Stimulated activated CD8-positive, alpha-beta memory T cell treated with anti-CD3 and anti-CD28 coated beads, Interleukin-4, amount 100 ng/mL, for 24 hours (primary cell): ENCODE results near the gene REV1.

ENCODE experiments used
- DNase-seq: peaks from one replicate; pipeline ENCODE4 v3.0.0-alpha.2; 2020; ENCODE audit warnings: low read depth

REV1 gene

DNA sequence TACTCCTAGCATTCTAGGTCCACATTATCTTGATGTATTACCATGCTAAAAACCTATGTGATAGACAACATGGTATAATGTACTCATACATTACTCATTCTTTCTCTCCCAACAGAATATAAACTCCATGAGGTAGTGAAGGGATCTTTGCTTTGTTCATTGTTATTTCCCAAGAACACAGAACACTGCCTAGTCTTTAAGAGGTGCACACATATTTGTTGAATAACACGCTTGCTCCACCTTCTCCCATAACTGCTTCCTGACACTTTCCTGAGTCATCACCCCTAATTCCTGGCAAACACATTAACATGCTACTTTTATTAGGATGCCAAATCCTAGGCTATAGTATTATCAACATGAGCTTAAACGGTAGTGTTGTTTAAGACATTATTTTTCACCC lies 41.3 kb downstream of the REV1 start:
- DNase-seq = no peak

DNA sequence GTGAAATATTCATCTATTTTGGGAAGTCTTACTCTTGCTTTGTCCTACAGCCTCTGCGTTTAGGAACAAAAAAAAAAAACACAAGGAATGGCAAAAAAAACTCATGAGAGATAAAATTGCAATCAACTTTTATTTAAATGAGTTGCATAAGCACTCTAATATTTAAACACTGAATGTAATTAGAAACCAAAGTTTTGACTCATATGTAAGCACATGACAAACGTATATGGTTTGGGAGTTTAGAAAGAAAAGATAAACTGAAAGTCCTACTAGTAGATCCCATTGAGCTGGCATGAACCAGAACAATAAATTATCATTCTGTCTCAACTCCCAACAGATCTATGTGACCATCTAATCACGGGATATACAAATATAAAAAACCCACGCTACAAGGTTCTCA lies 44.8 kb downstream of the REV1 start:
- no peak for DNase-seq

DNA sequence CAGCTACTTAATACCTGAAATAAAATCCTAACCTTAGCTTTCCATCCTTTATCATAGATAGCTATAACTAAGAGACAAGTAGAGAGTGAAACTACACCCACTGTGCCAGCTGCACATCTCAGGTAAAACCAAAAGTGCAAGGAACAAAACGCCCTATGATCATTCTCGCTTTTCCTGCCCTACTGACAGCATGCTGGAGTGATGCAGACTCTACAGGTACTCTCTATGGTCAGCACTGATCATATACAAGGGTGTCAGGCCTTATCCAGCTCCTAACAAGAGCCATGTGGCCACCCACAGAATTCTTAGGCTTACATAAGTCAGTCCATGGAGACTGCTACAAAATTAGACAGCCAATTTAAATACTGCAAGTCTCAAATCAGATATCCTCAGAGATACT lies 45.6 kb downstream of the REV1 start:
- no peak for DNase-seq

DNA sequence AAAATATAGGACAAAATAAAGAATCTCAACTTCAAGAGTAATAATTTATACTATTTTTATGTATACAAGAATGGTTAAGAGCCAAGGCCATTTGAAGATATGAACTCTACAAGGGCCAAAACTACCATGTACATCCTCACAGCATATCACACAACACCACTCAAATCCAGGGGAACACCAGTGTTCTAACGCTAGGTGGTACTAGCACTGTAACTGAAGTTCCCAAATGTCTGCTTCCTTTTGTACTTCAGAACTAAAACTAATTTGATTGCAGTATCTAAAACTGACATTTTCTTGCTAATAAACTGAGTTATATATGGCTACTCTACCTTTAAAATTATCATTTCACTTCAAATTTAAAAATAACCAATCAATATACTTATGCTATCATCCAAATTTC lies 47.0 kb downstream of the REV1 start:
- DNase-seq = no peak

DNA sequence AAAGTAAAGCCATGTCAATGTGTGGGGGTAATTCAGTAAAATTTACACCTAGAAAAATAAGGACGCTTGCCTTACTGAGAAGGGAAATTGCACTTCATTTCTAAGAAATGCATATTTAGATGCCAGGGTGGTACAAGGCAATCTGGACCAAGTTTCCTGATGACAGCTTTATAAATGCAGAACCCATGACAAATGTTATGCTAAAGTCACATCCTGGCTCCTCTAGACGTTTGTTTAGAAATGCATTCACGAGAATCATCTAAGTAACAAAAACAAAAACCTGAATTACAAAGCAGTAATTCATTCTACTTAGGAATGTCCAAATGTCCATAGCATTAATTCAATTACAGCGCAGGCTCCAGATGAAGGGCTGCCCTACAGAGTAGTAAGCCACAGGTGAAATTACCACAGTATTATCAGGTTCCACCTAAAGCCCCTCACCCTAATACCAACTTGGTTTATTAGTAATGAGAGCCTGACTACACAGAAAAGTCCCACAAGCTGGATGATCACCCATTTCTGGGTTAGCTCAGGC lies 49.8 kb downstream of the REV1 start:
- no peak for DNase-seq

DNA sequence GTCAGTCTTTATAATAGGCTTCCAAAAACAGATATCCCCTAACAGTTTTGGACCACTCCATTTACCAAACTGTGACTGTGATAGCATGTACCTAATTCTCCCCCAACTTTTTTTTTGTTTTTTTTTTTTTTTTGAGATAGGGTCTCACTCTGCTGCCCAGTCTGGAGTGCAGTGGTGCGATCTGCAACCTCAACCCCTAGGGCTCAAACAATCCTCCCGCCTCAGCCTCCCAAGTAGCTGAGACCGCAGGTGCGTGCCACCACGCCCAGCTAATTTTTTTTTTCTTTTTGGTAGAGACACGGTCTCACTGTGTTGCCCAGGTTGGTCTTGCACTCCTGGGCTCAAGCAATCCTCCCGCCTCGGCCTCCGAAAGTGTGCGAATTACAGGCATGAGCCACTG lies 52.9 kb downstream of the REV1 start:
- DNase-seq = no peak

DNA sequence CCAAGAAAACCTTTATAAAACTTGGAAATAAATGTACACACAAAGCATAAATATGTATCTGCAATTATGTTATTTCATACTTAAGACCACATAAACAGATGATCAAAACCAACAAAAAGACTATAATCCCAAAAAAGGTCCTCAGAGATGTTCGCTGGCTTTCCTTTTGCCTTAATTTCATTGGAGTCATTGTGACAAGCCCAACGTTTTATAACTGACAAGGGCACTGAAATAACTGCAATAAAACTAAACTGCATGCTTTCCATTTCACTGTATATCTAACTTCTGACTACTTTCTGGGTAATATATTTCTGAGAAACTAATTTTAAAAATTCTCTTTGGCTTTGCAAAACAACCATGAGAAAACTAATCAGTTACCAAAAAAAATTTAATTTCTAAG lies 56.5 kb downstream of the REV1 start:
- DNase-seq = no peak

DNA sequence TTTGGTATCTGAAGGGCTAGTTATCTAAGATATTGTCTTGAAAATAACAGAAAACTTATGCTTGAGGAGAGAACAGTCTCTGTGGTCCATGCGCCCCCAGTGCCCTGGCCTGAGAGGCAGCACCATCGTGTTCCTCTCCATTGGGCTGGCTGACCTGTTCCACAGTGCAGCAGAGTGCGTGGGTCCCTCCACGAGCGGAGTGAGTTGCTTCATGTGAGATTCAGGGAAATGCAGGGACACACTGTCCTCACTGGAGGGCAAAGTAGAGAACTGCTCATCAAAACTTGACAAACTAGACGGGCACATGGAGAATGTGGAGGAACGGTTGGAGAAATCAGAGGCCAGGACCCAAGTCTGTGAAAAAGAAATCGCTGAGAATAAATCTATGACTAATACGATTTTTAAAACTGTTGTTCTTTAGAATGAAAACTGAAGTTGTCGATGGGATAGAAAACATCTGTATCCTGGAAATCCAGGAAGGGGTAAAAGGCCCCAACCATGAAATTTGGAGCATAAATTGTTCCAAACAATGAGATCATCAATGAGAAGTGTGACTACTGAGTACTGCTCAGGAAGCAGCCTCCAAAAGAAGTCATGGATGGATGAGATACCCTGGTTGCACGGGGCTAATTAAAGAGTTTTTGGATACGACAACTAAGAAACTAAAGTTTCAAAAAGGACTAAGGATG lies 58.1 kb downstream of the REV1 start:
- DNase-seq = no peak

DNA sequence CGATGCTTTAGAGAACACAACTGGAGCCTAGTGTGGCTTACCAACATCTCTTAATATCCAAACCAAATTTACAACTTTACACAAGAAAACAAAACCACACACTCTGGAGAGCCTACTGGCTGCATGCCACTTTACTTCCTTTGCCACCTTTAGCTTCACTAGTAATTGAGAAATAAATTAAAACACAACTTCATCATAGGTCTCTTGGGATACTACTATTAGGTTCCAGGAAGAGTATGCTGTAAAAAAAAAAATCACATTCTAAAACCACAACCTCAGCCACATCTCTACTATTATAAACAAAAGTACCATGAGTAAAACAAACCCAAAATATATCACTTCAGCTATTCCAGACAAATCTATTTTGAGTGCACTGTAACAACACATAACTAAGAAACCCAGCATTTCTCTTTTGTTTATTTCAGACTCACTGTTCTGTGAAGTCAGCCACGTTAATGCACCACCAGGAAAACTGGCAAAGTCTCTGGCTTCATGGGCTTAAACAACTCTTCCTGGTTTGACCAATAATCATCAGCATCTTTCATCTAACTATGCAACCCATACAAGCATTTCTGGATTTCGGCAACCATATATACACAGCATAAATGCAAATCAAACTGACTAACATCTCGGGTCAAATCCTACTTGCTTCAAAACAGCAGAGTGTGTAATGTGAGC lies 59.1 kb downstream of the REV1 start:
- no peak for DNase-seq

DNA sequence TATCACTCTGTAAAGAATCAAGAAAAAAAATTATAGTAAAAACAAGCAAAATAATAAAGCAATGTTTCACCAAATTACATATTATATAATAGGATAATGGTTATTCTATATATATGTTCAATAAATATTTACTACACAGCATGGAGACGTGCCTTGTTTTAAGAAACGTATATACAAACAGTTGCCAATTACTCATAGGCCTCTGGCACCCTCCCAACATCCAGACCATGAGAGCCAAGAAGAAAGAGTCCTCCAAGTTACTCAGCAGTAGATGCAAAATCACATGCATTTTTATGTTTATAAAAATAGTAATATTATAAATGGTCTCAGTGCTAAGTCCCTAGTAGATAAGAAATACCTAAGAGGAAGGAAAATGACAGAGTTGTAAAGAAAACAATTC lies 64.8 kb downstream of the REV1 start:
- no peak for DNase-seq

DNA sequence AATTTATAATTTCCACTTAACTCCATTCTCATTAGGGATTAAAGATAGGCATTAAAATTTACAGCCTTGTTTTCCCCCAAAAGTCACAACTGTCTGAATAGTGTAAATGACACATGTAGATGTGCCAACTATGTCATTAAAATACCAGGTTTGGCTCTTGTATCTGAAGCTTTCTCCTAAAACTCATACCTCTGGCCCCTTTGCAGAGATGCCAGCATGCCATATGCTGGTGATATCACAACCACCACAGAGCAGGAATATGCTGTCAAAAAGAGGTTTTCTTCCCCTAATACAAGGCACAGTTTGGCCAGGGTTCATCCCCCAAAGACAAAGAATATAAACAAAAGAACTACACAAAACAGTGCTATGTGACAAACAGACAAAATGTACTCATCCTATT lies 65.4 kb downstream of the REV1 start:
- no peak for DNase-seq

DNA sequence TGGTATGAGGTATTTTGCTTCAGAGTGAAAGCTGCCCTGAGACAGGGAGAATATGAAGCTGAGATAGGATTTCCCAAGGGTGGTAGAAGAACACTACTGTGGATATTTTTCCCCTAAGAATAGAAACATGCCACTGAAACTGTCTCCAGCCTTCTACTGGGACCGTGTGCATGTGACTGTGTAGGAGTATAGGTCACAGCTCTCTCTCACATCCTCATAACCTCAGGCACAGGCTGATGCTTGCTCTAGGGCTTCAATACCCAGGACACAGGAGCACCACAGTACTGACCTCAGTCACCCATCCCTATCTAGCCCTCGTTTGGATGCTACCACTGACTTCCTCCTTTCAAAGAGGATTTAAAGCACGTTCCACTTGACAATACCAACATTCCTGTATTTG lies 67.2 kb downstream of the REV1 start:
- no peak for DNase-seq

DNA sequence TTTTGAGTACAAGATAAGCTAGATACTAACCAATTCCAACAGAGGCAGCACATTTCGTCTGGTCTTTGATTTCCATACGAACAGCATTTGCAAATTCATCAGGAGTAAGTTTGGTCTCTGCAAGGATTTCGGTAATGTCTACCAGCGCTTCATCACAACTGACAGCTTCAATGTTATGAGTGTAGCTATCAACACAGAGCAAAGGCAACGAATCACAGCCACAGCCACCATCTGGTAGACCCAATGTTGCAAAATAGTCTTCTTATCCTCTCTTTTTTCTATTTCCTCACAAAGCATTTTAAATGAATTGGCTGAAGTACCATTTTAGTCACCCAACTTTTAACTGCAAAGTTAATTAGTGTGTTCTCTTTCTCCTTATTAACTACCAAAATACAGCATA lies 68.3 kb downstream of the REV1 start:
- DNase-seq = no peak

DNA sequence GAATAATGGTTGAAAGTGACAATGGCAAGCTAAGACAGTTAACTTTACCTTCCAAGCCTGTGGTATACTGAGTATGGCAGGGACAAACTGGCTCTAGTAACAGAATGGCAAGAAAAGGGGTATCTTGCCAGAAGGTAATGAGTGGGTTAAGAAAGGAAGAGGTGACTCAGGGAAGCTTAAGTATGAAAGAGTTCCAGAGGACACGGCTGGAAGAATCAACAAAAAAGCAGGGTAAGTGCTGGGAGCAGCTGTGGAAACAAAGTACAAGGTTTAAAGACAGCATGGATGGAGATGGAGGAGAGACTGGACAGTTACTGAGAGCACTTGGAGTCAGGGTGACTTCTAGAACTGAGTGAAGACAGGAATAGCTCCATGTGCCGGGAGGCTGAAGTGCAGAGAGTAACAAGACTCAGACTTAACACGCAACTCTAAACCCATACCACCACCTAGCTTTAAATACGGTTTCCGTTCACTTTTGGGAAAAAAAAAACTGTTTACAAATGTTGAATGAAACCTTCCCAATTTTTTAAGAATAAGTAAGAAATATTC lies 69.0 kb downstream of the REV1 start:
- DNase-seq = no peak

DNA sequence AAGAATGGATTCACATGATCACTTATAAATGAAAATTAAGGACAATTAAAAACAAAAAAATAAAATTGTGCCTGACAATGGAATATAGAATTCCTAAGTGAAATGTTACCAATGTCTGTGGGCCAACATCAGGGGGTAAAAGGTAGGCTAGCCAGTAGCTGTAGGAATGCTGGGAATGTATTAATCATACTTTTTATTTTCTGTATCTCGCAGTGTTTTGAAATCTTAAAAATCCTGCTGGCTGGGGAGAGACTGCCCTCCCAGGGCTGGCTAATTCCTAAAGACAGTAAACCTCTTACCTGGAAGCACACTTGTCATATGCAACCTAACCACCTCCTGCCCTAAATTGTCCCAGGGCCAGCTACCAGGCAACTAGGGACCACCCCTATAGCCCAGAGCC lies 69.8 kb downstream of the REV1 start:
- DNase-seq = no peak

DNA sequence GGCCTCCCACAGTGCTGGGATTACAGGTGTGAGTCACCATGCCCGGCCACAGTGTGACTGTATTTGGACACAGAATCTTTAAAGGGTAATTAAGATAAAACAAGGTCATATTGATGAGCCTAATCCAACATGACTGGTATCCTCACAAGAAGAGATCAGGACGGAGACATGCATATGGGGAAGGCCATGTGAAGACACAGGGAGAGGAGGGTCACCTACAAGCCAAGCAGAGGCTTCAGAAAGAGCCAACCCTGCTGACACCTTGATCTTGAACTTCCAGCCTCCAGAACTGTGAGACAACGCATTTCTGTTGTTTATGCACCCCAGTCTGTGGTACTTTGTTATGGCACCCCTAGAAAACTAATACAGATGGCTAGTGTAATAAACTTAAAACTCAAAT lies 72.4 kb downstream of the REV1 start:
- DNase-seq = no peak

DNA sequence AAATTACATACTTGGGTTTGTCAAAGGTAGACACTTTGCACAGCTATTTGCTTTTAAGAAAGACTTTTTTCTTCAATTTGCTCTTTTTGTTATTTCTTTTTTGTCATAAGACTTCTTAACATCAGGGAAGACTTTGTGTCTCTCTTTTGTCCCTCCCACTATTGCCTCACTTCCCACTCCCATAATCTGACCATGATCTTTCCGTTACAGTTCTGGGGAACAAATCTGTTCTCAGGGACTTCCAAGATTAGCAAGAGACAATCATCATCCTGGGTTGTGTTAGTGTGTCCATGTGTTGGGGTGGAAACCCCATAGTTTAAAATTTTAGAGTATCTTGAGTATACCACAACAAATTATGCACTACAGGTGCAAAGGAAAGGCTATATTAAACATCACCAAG lies 75.3 kb downstream of the REV1 start:
- no peak for DNase-seq

DNA sequence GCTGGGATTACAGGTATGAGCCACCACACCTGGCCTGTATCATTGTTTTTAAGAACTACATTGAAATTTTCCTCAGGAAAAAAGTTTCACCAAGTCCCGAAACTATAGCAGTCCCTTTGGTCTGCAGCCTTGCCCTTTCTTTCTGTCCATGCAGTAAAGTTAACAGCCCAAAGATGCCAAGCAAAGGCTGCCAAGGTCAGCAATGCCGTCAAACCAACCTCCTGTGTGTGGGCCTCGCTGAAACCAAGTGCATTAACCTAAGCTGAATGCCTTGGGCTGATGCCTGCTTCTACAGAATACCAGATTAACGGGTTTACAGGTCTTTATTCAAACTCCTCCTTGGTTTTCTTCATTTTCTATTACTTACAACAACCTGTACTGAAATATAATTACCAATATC lies 79.5 kb downstream of the REV1 start:
- DNase-seq = no peak

DNA sequence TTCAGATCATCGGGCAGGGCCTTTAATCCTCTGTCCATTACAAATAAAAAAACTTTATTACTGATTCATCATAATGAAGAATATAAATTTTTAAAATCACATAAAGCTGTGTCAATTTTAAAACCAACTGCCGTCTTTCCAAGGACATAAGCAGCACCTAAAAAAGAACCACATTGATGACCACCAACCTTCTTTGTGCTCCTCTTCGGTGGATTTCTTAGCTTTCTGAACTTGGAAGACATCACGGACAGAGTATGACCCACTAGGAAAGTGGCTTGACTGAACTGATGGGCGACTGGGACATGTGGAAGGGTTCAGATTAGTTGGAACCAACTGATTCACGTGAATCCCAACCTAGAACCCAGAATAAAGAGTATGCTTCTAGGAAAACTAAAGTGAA lies 83.7 kb downstream of the REV1 start:
- no peak for DNase-seq

DNA sequence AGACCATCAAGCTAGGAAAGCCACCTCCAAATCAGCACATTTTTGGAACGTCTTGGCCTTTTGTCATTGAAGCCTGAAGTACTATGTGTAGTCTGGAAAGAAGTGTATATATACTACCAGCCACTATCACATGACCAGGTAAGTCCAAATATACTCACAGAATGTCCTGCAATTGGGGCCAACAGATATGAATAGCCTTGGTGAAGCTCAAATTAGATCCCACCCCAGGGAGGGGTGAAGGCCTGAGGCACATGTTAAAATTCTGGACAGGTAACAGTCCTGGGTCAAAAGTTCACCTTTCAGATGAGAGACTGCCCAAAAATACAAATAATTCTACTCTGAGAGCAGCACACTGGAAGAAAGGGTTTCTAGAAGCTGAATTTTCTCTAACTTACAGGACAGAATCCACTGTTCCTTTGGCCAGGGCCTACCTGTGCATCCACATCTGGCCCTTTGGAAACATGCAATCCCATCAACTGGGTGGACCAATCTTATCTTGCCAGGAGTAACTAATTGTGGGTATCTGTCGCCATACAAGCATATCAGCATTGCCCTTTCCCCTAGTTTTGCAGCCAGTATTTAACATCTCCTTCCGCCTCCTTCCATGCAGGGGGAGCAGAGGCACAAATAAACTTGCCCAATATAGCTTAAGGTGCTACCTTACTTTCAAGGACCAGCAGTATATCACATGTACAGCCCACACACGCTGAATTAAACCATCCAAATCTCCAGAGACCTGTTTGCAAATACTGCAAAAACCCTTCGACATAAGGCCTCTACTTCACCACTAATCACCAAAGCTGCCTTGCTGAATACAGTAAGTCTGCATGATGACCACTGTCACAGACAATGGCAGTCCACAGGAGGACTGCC lies 84.8 kb downstream of the REV1 start:
- DNase-seq = no peak

DNA sequence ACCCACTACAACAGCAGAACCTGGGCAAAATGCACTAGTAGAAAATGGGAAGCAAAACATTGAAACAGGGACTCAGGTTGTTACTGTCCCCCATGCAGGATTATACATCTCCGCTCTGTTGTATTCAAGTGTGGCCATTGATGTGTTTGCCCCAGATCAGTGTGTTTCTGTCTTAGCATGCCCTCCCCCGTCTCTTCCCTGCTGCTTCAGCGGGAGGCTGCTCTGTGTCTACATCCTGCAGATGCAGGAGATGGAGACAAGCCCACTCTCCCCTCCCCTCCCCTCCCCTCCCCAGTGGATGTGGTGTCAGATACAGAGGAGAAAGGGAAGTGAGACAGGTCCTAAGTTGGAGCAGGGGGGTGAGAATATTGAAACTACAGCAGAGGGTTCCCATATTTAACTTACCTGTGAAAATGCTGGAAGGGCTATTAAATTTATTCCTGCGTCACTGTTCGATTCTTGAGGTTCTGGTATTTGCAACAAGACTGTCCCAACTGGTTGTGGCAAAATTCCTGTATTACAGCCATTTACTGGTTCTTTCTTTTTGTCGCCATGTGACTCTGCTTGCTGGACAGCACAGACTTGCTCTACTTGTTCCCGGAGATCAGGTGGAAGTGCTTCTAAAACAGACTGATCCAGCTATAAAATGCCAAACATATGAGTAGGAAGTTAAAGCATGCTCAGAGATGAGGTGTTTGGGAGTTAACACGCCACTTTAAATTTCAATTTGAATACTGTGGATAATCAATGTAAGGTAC lies 85.6 kb downstream of the REV1 start:
- DNase-seq = no peak

DNA sequence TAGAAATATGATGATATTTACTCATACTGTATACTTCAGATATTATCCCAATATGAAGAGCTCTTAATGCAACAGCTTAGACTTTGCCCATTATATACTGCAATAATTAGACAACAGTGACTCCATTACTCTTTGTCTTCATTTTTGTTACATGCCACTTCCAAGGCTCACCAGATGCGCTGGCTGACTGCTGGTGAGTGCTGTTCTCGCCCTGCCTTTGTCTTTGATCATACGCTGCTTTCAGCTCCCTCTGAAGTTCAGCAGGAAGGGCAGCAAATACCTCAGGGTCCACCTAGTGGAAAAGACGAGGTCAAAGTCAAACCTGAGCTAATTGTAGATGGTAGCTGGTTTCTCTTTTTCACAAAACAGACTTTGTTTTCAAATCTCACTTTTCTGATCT lies 86.3 kb downstream of the REV1 start:
- DNase-seq = no peak
